ENCODE results near the gene PSME1.

PSME1 gene

DNA sequence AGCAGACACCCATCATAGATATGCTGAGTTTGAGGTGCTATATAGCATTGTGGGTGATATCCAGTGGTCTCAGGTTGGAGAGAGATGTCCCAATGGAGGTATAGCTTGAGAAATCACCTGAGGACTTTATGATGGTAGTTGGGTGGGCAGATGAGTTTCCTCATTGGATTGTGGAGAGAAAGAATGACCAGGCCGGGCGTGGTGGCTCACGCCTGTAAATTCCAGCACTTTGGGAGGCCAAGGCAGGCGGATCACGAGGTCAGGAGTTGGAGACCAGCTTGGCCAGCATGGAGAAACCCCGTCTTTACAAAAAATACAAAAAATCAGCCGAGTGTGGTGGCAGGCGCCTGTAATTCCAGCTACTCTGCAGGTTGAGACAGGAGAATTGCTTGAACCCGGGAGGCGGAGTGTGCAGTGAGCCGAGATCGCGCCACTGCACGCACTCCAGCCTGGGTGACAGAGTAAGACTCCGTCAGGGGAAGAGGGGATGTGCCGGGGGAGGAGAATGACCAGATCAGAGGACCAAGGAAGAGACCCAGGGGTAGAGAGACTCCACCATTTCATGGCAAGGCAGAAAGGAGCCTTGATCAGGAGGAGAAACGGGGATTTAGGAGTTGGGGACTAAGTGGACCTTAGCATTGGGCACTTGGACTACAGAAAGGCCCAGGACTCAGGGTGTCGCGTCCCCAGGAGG is 42.6 kb upstream of the PSME1 start:
- Histone ChIP-seq H3K9me2 (replicated peaks; ENCODE audit: low read depth, low read length) (no peaks in the 10 kb centered on the region), H3K79me2 (ENCODE audit: insufficient read depth, low read length) (peaks cover 33% of the 10 kb centered on the region), H3F3A (ENCODE audit: low read depth) (no peaks in the 10 kb centered on the region; the same call in 1 of the 2 replicates), H2AFZ (ENCODE audit: low read length) (no peak overlapping the region), H3K4me1 (ENCODE audit: insufficient read depth, low read length, poor library complexity, severe bottlenecking) (peaks cover 26% of the 10 kb centered on the region), H3K4me2 (ENCODE audit: low read depth, low read length, poor library complexity, severe bottlenecking) (peak overlapping the region; percentile 90), H3K36me3 (ENCODE audit: insufficient read depth, low read length) (no peaks in the 10 kb centered on the region), H3K27me3 (ENCODE audit: insufficient read depth, low read length, poor library complexity, severe bottlenecking) (no peaks in the 10 kb centered on the region), H3K4me3 (ENCODE audit: low read length, poor library complexity, severe bottlenecking) (peak overlapping the region; percentile 93), H3K9ac (ENCODE audit: low read depth, low read length, poor library complexity, severe bottlenecking) (peak overlapping the region; percentile 99), H3K9me3 (ENCODE audit: insufficient read depth, low read depth, low read length) (no peaks in the 10 kb centered on the region), H4K20me1 (ENCODE audit: insufficient read depth, low read length, poor library complexity, severe bottlenecking) (no peaks in the 10 kb centered on the region)
- TF ChIP-seq, protein P1, sequence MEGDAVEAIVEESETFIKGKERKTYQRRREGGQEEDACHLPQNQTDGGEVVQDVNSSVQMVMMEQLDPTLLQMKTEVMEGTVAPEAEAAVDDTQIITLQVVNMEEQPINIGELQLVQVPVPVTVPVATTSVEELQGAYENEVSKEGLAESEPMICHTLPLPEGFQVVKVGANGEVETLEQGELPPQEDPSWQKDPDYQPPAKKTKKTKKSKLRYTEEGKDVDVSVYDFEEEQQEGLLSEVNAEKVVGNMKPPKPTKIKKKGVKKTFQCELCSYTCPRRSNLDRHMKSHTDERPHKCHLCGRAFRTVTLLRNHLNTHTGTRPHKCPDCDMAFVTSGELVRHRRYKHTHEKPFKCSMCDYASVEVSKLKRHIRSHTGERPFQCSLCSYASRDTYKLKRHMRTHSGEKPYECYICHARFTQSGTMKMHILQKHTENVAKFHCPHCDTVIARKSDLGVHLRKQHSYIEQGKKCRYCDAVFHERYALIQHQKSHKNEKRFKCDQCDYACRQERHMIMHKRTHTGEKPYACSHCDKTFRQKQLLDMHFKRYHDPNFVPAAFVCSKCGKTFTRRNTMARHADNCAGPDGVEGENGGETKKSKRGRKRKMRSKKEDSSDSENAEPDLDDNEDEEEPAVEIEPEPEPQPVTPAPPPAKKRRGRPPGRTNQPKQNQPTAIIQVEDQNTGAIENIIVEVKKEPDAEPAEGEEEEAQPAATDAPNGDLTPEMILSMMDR (conservative IDR thresholded peaks at IDR 0.05; ENCODE audit: low read length), result no peak
- TF ChIP-seq EZH2phosphoT487 (IDR thresholded peaks at IDR 0.05; ENCODE audit: borderline replicate concordance), result no peak

DNA sequence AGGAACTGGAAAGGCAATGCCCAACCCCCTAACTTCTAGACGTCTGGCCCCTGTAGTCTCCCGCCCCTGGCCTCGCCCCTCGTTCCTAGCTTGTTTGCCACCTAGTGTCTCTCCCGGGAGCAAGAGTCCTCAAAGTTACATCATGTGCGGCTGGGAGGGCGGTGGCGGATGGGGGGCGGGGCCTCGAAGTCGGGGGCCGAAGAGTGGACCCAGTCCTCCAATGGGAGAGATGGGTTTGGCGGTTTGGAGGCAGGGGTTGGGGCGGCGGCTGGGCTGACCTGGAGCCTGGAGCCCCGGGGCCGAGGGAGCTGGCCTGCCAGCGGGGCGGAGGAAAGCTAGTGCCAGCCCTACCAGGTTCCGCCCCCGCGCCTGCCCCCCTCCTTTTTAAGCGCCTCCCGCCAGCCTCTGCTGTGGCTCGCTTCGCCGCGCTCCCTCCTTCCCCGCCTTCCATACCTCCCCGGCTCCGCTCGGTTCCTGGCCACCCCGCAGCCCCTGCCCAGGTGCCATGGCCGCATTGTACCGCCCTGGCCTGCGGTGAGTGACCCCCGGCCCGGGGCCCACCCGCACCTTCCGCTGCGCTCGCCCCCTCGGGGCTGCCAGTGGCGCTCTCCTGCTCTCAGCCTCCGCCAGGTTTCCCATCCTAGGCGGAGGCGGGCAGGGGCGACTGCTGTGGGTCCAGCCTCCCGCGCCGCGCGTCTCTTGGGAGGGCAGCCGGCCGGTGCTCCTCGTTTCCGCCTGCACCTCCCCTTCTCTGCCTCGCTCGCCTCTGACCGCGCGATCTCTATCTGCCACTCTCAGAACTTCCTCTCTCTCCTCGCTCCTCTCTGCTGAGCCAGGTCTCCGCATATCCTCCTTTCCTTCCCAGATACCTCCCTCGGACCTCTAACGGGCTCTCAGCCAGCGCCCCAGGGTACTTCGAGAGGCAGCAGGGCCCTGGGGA is 41.8 kb upstream of the PSME1 start, which contains the start of gene PCK2:
Gene PCK2 (plus strand): TSS at position 411 of the 940 bp plus-strand sequence. CDS start 95 bp downstream, at position 506.
- no peak for TF ChIP-seq EZH2phosphoT487 (IDR thresholded peaks at IDR 0.05; ENCODE audit: borderline replicate concordance)
- TF ChIP-seq, protein P1 (conservative IDR thresholded peaks at IDR 0.05; ENCODE audit: low read length), result no peak
- Histone ChIP-seq H3K27me3 (ENCODE audit: insufficient read depth, low read length, poor library complexity, severe bottlenecking) (no peaks in the 10 kb centered on the region), H3K9ac (ENCODE audit: low read depth, low read length, poor library complexity, severe bottlenecking) (peak within 1 kb of the TSS; percentile 99), H3K4me3 (ENCODE audit: low read length, poor library complexity, severe bottlenecking) (peak within 1 kb of the TSS; percentile 93), H3K9me2 (replicated peaks; ENCODE audit: low read depth, low read length) (no peaks in the 10 kb centered on the region), H3K4me2 (ENCODE audit: low read depth, low read length, poor library complexity, severe bottlenecking) (peak within 1 kb of the TSS; percentile 90), H3F3A (ENCODE audit: low read depth) (no peaks in the 10 kb centered on the region; the same call in 1 of the 2 replicates), H3K79me2 (ENCODE audit: insufficient read depth, low read length) (peaks cover 33% of the 10 kb centered on the region), H3K36me3 (ENCODE audit: insufficient read depth, low read length) (no peaks in the 10 kb centered on the region; the same call in 1 of the 2 replicates), H3K9me3 (ENCODE audit: insufficient read depth, low read depth, low read length) (no peaks in the 10 kb centered on the region), H4K20me1 (ENCODE audit: insufficient read depth, low read length, poor library complexity, severe bottlenecking) (no peaks in the 10 kb centered on the region), H3K4me1 (ENCODE audit: insufficient read depth, low read length, poor library complexity, severe bottlenecking) (peaks cover 26% of the 10 kb centered on the region), H2AFZ (ENCODE audit: low read length) (peak within 1 kb of the TSS; percentile 65)

DNA sequence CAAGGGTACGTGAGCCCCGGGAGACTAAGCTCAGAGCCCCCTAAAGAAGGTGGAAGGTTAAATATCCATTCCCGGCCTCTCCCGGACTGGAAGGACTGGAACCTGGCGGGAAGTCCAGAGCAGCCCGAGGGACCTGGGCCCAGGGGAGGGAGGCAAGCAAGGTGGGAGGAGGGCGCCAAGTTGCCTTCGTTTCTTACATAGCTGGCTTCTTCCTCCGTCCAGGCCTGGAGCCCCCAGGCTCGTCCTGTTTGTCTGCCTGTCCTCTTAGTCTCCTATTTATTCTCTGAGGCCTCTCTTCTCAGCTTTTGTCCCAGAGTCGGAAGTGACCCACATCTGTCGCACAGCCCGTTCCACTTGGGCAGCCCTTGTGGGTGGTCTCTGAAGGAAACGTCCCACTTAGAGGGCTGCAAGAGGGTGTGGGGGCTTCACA is 41.1 kb upstream of the PSME1 start:
- no peaks in the 10 kb centered on the region; the same call in 1 of the 2 replicates for H3K36me3 ChIP-seq (ENCODE audit: insufficient read depth, low read length)
- no peaks in the 10 kb centered on the region; the same call in 1 of the 2 replicates for H3F3A ChIP-seq (ENCODE audit: low read depth)
- 0 out of 2 replicates have a peak overlapping the region, but pooled peaks have one; percentile 65 for H2AFZ ChIP-seq (ENCODE audit: low read length)
- peak overlapping the region; percentile 90 for H3K4me2 ChIP-seq (ENCODE audit: low read depth, low read length, poor library complexity, severe bottlenecking)
- H3K9me2 ChIP-seq (replicated peaks; ENCODE audit: low read depth, low read length), result no peaks in the 10 kb centered on the region
- H3K27me3 ChIP-seq (ENCODE audit: insufficient read depth, low read length, poor library complexity, severe bottlenecking), result no peaks in the 10 kb centered on the region
- H3K9me3 ChIP-seq (ENCODE audit: insufficient read depth, low read depth, low read length), result no peaks in the 10 kb centered on the region
- H3K4me3 ChIP-seq (ENCODE audit: low read length, poor library complexity, severe bottlenecking), result peak overlapping the region; percentile 93
- TF ChIP-seq, protein P1 (conservative IDR thresholded peaks at IDR 0.05; ENCODE audit: low read length), result no peak
- H3K4me1 ChIP-seq (ENCODE audit: insufficient read depth, low read length, poor library complexity, severe bottlenecking), result peaks cover 26% of the 10 kb centered on the region
- peaks cover 33% of the 10 kb centered on the region for H3K79me2 ChIP-seq (ENCODE audit: insufficient read depth, low read length)
- H3K9ac ChIP-seq (ENCODE audit: low read depth, low read length, poor library complexity, severe bottlenecking), result peak overlapping the region; percentile 99
- H4K20me1 ChIP-seq (ENCODE audit: insufficient read depth, low read length, poor library complexity, severe bottlenecking), result no peaks in the 10 kb centered on the region

Data from Loucy (cell line).